B cell (primary cell): Measurements from ENCODE around the gene PTH2R. TPM values are rescaled to one million over a fixed set of nuclear protein-coding genes. Genes with fewer than 3 reads are reported as not detected.

Source experiments
- ATAC-seq: fragments of 200-7000 bp; cut with Tn5 transposase; one replicate; pipeline ENCODE4 v1.10.0; 2021; ENCODE audit warnings: low read depth, mild to moderate bottlenecking, moderate number of reproducible peaks, moderate library complexity
- CTCF ChIA-PET: fragments of 350-600 bp; sonication (Branson Sonifier 250); formaldehyde crosslinking; loops from one replicate; lab custom pipeline; 2021; ENCODE audit warnings: antibody characterized with exemption, inconsistent platforms; lab: Charles Lee
- POLR2A ChIA-PET: fragments of 350-600 bp; sonication (Branson Sonifier 250); formaldehyde crosslinking; loops from one replicate; lab custom pipeline; 2021; ENCODE audit warnings: antibody characterized with exemption; lab: Charles Lee
- DNase-seq: peaks from one replicate; pipeline ENCODE4 v3.0.0; 2013
- H2AFZ ChIP-seq: 2 replicates; pipeline ENCODE4 v1.6.1; 2012; ENCODE audit warnings: mild to moderate bottlenecking, low read depth, low read length; ENCODE audit not compliant: insufficient read depth, poor library complexity, severe bottlenecking
- H3K27ac ChIP-seq, 2 donors: 1 replicate in 1 of 2; 2 replicates in 1 of 2; pipeline ENCODE4 v1.5.1; 2012 to 2013; ENCODE audit warnings: low read length in 2 of 2, mild to moderate bottlenecking in 2 of 2, moderate library complexity in 1 of 2
- H3K27me3 ChIP-seq, 4 experiments: fragments of 200-600 bp in 1 of 4; sonication (generic) in 1 of 4; replicated peaks in 1 of 4; 1 replicate in 2 of 4; 2 replicates in 2 of 4; pipeline versions ENCODE4 v1.6.1 to v1.7.0; 2013 to 2016; ENCODE audit warnings: low read length in 3 of 4, mild to moderate bottlenecking in 2 of 4, mixed read lengths in 1 of 4, moderate library complexity in 1 of 4; ENCODE audit not compliant: insufficient read depth in 4 of 4, control insufficient read depth in 3 of 4; ENCODE audit errors: control extremely low read depth in 1 of 4
- H3K36me3 ChIP-seq, 2 experiments: replicated peaks in 1 of 2; 1 replicate in 1 of 2; 2 replicates in 1 of 2; pipeline versions ENCODE4 v1.6.1 to v1.7.1; 2013; ENCODE audit warnings: low read length in 1 of 2; ENCODE audit not compliant: insufficient read depth in 2 of 2, control insufficient read depth in 1 of 2; ENCODE audit errors: control extremely low read depth in 1 of 2, extremely low read depth in 1 of 2
- H3K4me1 ChIP-seq, 2 donors: fragments of 200-600 bp in 1 of 2; sonication (generic) in 1 of 2; 1 replicate in 1 of 2; 2 replicates in 1 of 2; pipeline versions ENCODE4 v1.5.1 to v1.6.1; 2013 to 2017; ENCODE audit warnings: low read length in 2 of 2; ENCODE audit not compliant: control insufficient read depth in 2 of 2, insufficient read depth in 2 of 2
- H3K4me2 ChIP-seq: replicated peaks from 2 replicates; pipeline ENCODE3; 2012; ENCODE audit warnings: mild to moderate bottlenecking, low read depth, low read length; ENCODE audit not compliant: poor library complexity, severe bottlenecking
- H3K4me3 ChIP-seq, 5 experiments: fragments of 200-600 bp in 1 of 5; sonication (generic) in 1 of 5; 1 replicate in 3 of 5; 2 replicates in 2 of 5; pipeline versions ENCODE4 v1.5.1 to v1.7.0; 2011 to 2016; ENCODE audit warnings: low read length in 4 of 5, mild to moderate bottlenecking in 4 of 5, low read depth in 2 of 5, control low read depth in 1 of 5, moderate library complexity in 1 of 5; ENCODE audit not compliant: insufficient read depth in 1 of 5; ENCODE audit errors: control extremely low read depth in 1 of 5, extremely low read depth in 1 of 5
- H3K79me2 ChIP-seq: fragments of 200-600 bp; sonication (generic); one replicate; pipeline ENCODE4 v1.6.0; 2016; ENCODE audit warnings: low read length; ENCODE audit not compliant: control insufficient read depth, insufficient read depth
- H3K9ac ChIP-seq: fragments of 200-600 bp; sonication (generic); 2 replicates; pipeline ENCODE4 v1.6.1; 2017; ENCODE audit warnings: mild to moderate bottlenecking, low read length, moderate library complexity
- H3K9me3 ChIP-seq, 3 donors: one replicate each; pipeline versions ENCODE4 v1.6.1 to v1.7.1; 2013; ENCODE audit warnings: low read length in 2 of 3; ENCODE audit not compliant: control insufficient read depth in 2 of 3, insufficient read depth in 1 of 3; ENCODE audit errors: control extremely low read depth in 1 of 3
- H4K20me1 ChIP-seq: 2 replicates; pipeline ENCODE4 v1.6.0; 2012; ENCODE audit warnings: mild to moderate bottlenecking, low read length; ENCODE audit not compliant: insufficient read depth, control insufficient read depth, poor library complexity, severe bottlenecking
- H3K27ac Mint-ChIP-seq: one replicate; pipeline ENCODE4 v1.8.0; 2021; ENCODE audit warnings: mixed read lengths
- H3K27me3 Mint-ChIP-seq: one replicate; pipeline ENCODE4 v1.8.0; 2021; ENCODE audit warnings: mixed read lengths
- H3K4me1 Mint-ChIP-seq: one replicate; pipeline ENCODE4 v1.8.0; 2021; ENCODE audit warnings: mixed read lengths
- H3K4me3 Mint-ChIP-seq: one replicate; pipeline ENCODE4 v1.8.0; 2021; ENCODE audit warnings: mixed read lengths
- H3K9me3 Mint-ChIP-seq: one replicate; pipeline ENCODE4 v1.8.0; 2022; ENCODE audit warnings: mixed read lengths; ENCODE audit not compliant: insufficient read depth
- CTCF ChIP-seq: fragments of 200-600 bp; IDR thresholded peaks from one replicate; pipeline ENCODE4 v1.8.0; 2022; ENCODE audit warnings: antibody characterized with exemption, mild to moderate bottlenecking
- EZH2 ChIP-seq: IDR thresholded peaks from 2 replicates; pipeline ENCODE4 v1.6.1; 2012; ENCODE audit warnings: borderline replicate concordance, low read depth, mild to moderate bottlenecking, moderate library complexity, low read length; ENCODE audit not compliant: insufficient read depth, poor library complexity, severe bottlenecking
- WGBS: methylation state at CpG from one replicate; pipeline ENCODE4 v1.1.5; 2013; ENCODE audit warnings: missing lambda C conversion rate; ENCODE audit not compliant: insufficient coverage; 5-methylcytosine and 5-hydroxymethylcytosine counted together
- intact Hi-C: fragments of 100-400 bp; cut with micrococcal nuclease; formaldehyde crosslinking; loops from one replicate; pipeline ENCODE4 v1.10.0; 2022
- polyA plus RNA-seq: library from polyadenylated mRNA; depleted of rRNA; stranded (reverse); fragments of >200 nt; gene quantifications from 2 replicates; pipeline ENCODE4 v1.2.3, GENCODE V29; 2012
- total RNA-seq, 2 donors: library from RNA; stranded (reverse); fragments of 120-200 nt in 1 of 2; gene quantifications; 1 replicate in 1 of 2; 2 replicates in 1 of 2; pipeline versions ENCODE4 v1.2.3 to v1.2.4, GENCODE V29; 2013 to 2022

Gene PTH2R
- total and polyA plus RNA-seq, 2 donors (not counting 1 experiment from before 2014, with no cell fraction given): 0.34 to 0.84 TPM

DNA sequence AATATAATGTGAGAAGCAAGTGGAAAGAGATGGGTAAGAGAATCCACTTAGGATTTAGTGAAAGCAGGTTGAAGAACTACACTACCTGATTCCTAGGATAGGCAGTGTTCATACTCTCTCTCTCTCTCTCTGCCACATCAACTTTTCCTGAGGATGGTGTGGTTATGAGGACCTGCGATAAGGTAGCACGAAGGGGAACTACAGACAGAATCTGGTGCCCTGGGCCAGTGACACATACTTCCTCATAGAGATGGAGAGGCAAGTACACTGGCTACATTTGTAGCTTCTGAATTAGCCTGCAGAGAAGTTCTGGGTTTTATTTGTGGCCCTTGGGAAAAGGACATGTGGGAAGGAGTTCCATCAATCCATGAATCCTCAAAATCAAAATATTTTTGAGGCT is 44.5 kb downstream of the PTH2R start:
- Histone ChIP-seq H3K79me2 (no peaks in the 10 kb centered on the region), H3K27ac (no peak overlapping the region), H3K4me3 (no peak overlapping the region), H4K20me1 (no peaks in the 10 kb centered on the region), H3K9me3 (no peaks in the 10 kb centered on the region), H3K36me3 (no peaks in the 10 kb centered on the region), H3K27me3 (no peaks in the 10 kb centered on the region), H3K9ac (no peak overlapping the region), H2AFZ (no peak overlapping the region), H3K4me1 (no peaks in the 10 kb centered on the region), H3K4me2 (no peak overlapping the region)
- intact Hi-C loops: no loop called here
- 17% methylated on average over 1 of the region's 2 CpGs for WGBS
- Mint-ChIP-seq H3K4me1 (no peaks in the 10 kb centered on the region), H3K9me3 (no peaks in the 10 kb centered on the region), H3K27ac (no peak overlapping the region), H3K4me3 (no peak overlapping the region), H3K27me3 (peaks cover 3% of the 10 kb centered on the region)
- CTCF ChIA-PET: no interaction called here
- POLR2A ChIA-PET: no interaction called here
- no peak for TF ChIP-seq EZH2
- TF ChIP-seq CTCF: no peak
- DNase-seq: no peak
- no peak for ATAC-seq

DNA sequence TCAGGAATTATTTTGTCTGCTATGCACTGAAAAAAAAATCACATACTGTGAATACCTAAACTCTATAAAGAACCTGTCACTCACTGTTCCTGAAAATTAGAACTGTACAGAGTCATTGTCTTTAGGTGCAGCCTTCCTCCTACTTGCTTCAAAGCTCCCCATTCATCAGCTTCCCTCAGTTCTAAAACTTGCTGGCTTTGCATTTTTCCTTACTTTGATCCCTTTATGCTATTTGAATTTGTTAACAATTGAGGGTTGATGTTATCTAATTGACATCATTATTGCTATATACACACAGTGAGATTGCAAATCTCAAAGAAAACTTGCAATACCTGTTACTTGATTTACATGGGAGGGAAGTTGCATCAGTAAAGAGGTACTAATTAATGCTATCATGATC is 48.3 kb downstream of the PTH2R start:
- ATAC-seq (no peak), DNase-seq (no peak)
- H3K4me1 ChIP-seq: no peaks in the 10 kb centered on the region
- no peak overlapping the region for H3K4me2 ChIP-seq
- Mint-ChIP-seq H3K4me1 (no peaks in the 10 kb centered on the region), H3K4me3 (no peak overlapping the region), H3K27me3 (peaks cover 11% of the 10 kb centered on the region), H3K27ac (no peak overlapping the region), H3K9me3 (no peaks in the 10 kb centered on the region)
- H3K9ac ChIP-seq: no peak overlapping the region
- no peak overlapping the region for H3K4me3 ChIP-seq
- H3K27ac ChIP-seq: no peak overlapping the region
- no peaks in the 10 kb centered on the region for H3K9me3 ChIP-seq
- POLR2A ChIA-PET: no interaction called here
- CTCF ChIA-PET: no interaction called here
- H3K27me3 ChIP-seq: no peaks in the 10 kb centered on the region
- H3K79me2 ChIP-seq: no peaks in the 10 kb centered on the region
- H3K36me3 ChIP-seq: no peaks in the 10 kb centered on the region
- H4K20me1 ChIP-seq: no peaks in the 10 kb centered on the region
- intact Hi-C loops: no loop called here
- no peak overlapping the region for H2AFZ ChIP-seq
- TF ChIP-seq CTCF (no peak), EZH2 (no peak)
